Stimulated activated naive CD8-positive, alpha-beta T cell treated with anti-CD3 and anti-CD28 coated beads, Interleukin-15, Interleukin-2, amounts not matched to agents 100 ng/mL and 50 ng/mL, for 24 hours (primary cell): Measurements from ENCODE around the gene DLEC1.

Experiments
- H3K27ac Mint-ChIP-seq: one replicate; pipeline ENCODE4 v1.8.0; 2021; ENCODE audit warnings: mild to moderate bottlenecking, mixed read lengths
- H3K27me3 Mint-ChIP-seq: one replicate; pipeline ENCODE4 v1.8.0; 2021; ENCODE audit warnings: mixed read lengths
- H3K36me3 Mint-ChIP-seq: one replicate; pipeline ENCODE4 v1.8.0; 2021; ENCODE audit warnings: low read depth, mixed read lengths
- H3K4me1 Mint-ChIP-seq: one replicate; pipeline ENCODE4 v1.8.0; 2021; ENCODE audit warnings: low read depth, mixed read lengths
- H3K4me3 Mint-ChIP-seq: one replicate; pipeline ENCODE4 v1.8.0; 2021; ENCODE audit warnings: mild to moderate bottlenecking, mixed read lengths
- H3K9me3 Mint-ChIP-seq: one replicate; pipeline ENCODE4 v1.8.0; 2021; ENCODE audit warnings: mixed read lengths

DLEC1 gene, protein sequence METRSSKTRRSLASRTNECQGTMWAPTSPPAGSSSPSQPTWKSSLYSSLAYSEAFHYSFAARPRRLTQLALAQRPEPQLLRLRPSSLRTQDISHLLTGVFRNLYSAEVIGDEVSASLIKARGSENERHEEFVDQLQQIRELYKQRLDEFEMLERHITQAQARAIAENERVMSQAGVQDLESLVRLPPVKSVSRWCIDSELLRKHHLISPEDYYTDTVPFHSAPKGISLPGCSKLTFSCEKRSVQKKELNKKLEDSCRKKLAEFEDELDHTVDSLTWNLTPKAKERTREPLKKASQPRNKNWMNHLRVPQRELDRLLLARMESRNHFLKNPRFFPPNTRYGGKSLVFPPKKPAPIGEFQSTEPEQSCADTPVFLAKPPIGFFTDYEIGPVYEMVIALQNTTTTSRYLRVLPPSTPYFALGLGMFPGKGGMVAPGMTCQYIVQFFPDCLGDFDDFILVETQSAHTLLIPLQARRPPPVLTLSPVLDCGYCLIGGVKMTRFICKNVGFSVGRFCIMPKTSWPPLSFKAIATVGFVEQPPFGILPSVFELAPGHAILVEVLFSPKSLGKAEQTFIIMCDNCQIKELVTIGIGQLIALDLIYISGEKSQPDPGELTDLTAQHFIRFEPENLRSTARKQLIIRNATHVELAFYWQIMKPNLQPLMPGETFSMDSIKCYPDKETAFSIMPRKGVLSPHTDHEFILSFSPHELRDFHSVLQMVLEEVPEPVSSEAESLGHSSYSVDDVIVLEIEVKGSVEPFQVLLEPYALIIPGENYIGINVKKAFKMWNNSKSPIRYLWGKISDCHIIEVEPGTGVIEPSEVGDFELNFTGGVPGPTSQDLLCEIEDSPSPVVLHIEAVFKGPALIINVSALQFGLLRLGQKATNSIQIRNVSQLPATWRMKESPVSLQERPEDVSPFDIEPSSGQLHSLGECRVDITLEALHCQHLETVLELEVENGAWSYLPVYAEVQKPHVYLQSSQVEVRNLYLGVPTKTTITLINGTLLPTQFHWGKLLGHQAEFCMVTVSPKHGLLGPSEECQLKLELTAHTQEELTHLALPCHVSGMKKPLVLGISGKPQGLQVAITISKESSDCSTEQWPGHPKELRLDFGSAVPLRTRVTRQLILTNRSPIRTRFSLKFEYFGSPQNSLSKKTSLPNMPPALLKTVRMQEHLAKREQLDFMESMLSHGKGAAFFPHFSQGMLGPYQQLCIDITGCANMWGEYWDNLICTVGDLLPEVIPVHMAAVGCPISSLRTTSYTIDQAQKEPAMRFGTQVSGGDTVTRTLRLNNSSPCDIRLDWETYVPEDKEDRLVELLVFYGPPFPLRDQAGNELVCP (N-terminal part only)

DNA sequence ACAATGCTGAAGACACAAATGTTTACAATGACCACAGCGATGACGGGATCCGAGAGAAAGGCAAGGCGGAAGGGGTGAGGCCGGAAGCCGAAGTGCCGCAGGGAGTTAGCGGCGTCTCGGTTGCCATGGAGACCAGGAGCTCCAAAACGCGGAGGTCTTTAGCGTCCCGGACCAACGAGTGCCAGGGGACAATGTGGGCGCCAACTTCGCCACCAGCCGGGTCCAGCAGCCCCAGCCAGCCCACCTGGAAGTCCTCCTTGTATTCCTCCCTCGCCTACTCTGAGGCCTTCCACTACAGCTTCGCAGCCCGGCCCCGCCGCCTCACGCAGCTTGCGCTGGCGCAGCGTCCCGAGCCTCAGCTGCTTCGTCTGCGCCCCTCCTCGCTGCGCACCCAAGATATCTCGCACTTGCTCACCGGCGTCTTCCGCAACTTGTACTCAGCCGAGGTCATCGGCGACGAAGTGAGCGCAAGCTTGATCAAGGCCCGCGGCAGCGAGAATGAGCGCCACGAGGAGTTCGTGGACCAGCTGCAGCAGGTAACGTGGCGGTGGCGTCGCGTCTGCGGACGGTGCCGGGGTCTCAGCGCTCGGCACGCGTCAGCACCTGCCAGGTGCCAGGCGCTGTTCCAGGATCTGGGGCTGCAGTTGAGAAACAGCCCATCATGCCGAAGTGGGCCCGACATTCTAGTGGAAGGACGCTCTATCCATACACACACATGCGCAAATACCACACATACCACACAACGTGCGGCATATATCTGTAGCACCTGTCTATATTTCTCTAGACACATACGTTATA is at the start of gene DLEC1:
Gene DLEC1 (plus strand): TSS at position 108 of the 798 bp plus-strand sequence. CDS start 18 bp downstream, at position 126.
- H3K27ac Mint-ChIP-seq, result peak within 1 kb of the TSS; percentile 80
- H3K36me3 Mint-ChIP-seq, result peaks cover 4% of the 10 kb centered on the region
- H3K27me3 Mint-ChIP-seq, result no peaks in the 10 kb centered on the region
- H3K4me3 Mint-ChIP-seq, result peak within 1 kb of the TSS; percentile 46
- peaks cover 28% of the 10 kb centered on the region for H3K4me1 Mint-ChIP-seq
- peaks cover 8% of the 10 kb centered on the region for H3K9me3 Mint-ChIP-seq

DNA sequence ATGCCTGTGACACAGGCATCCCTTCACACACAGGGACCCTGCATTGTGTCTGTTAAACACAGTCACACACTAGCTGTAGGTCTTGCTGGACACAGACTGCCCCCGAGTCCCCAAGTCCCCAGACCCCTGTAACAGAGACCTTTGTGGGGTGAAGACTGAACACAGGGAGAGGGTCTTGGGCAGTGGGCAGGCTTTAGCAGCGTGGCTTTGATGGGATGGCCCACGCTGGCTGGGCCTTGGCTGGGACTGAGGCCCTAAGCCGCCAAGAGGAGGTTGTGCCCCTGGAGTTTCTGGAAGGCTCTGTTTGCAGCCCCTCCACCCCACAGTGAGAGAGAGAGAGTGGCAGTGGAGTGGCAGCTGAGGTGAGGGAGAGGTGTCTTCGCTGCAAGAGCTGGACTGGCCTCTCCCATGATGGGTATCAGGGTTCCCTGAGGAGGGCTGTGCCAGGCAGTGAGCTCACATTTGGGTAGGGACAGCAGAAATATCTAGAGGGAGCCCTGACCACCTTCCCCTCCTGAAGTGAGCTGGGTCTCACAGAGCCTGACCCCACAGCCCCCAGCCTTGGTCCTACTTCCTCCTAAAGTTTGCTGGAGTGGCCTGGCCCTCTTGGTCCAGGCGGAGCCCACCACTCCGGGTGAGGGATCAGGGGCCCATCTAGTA is 49.1 kb upstream of the DLEC1 start:
- no peaks in the 10 kb centered on the region for H3K36me3 Mint-ChIP-seq
- H3K4me3 Mint-ChIP-seq, result no peak overlapping the region
- H3K9me3 Mint-ChIP-seq, result no peaks in the 10 kb centered on the region
- peaks cover 14% of the 10 kb centered on the region for H3K4me1 Mint-ChIP-seq
- H3K27me3 Mint-ChIP-seq, result no peaks in the 10 kb centered on the region
- H3K27ac Mint-ChIP-seq, result no peak overlapping the region

DNA sequence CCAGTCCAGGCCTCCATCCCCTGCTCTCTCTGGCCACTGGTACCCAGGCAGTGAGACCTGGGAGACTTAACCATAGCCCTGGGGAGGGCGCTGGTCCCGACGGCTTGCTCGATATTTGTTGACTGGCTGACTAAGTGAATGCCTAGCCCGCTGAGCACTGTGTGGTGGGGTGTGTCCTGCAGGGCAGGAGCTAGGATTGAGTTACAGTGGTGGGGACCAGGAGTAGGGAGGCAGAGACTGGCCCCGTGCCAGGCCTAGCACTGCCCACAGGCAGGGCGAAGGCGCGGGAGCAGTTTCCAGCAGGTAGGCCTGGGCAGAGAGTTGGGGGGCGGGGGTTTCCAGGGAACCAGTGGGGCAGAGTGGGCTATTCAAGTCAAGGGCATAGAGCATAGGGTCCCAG is 48.5 kb upstream of the DLEC1 start, which contains the start of gene VILL:
Gene VILL (plus strand): TSS at position 260 of the 400 bp plus-strand sequence. CDS start 2,887 bp downstream, outside the sequence.
- no peaks in the 10 kb centered on the region for H3K27me3 Mint-ChIP-seq
- H3K27ac Mint-ChIP-seq, result no peak within 1 kb of the TSS
- no peak within 1 kb of the TSS for H3K4me3 Mint-ChIP-seq
- no peaks in the 10 kb centered on the region for H3K36me3 Mint-ChIP-seq
- H3K4me1 Mint-ChIP-seq, result peaks cover 20% of the 10 kb centered on the region
- no peaks in the 10 kb centered on the region for H3K9me3 Mint-ChIP-seq

DNA sequence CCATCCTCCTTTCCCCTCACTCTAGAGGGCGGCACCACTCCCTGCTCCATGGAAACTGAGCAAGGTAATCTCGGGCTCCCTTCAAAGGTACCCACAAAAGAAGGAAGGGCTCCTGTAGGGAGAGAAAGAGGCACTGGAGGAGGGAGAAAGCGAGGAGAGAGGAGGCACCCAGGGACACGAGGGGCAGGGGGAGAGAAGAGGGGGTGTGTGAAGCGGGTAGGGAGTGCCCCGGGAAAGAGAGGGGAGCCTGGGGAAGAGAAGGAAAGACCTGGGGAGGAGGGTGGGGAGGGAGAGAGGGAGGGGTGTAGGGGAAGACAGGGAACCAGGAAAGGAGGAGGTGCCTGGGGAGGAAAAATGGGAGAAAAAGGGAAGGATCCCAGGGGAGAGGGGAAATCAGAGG is 47.9 kb upstream of the DLEC1 start:
- Mint-ChIP-seq H3K27me3 (no peaks in the 10 kb centered on the region), H3K4me3 (no peak overlapping the region), H3K36me3 (peaks cover under 1% of the 10 kb centered on the region), H3K4me1 (peaks cover 26% of the 10 kb centered on the region), H3K27ac (no peak overlapping the region), H3K9me3 (no peaks in the 10 kb centered on the region)

DNA sequence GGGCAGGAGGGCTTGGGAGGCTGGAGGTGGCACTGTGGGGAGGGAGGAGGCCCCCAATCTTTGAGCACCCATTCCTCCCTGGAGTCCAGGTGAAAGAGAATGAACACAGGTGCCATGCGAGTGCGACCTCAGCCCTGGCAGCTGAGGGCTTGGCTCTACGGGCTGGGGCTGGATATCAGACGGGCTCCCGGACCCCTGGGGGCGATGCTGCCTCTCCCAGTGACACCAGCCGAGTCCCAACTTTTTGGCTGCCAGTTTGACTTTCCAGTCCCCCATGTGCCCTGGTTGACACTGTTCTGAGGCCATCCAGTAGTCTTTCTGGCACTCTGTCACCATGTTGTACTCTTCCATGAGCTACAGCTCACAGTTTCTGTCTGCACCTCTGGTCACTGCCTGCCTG is 47.2 kb upstream of the DLEC1 start:
- Mint-ChIP-seq H3K36me3 (peaks cover 8% of the 10 kb centered on the region), H3K27me3 (no peaks in the 10 kb centered on the region), H3K9me3 (no peaks in the 10 kb centered on the region), H3K27ac (no peak overlapping the region), H3K4me1 (peaks cover 33% of the 10 kb centered on the region), H3K4me3 (no peak overlapping the region)

DNA sequence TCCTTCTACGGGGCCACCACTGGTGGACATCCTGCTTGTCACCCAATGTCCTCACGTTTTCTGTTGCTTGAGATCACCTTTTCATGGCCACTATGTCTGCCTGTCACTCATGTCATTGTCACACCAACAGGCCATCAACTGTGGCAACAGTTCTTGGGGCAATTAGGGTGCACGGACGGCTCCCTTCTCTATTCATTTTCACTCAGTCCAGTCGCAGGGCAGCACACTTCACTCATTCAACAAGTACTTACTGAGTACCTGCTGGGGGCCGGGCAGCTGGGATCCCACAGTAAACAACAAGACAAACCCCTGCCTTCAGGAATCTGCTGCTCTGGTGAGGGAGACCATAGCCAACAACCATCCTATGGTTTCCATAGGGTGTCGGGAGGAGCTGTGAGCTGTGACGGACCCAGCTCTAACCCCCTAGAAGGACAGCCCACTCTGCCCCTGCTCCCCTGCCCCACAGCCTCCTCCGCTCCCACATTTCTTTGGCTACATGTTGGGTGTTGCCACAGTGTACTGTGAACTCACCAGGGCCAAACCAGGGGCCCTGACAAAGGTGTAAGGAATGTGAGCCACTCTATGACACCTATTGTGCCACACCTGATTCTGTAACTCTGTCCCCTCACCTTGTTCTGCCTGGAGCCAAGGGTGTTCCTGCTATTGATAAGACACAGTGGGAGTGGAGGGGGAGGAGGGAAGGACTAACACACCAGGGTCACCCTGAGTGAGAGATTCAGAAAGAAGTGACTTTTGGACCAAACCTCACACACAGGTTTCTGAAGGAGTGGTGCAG is 46.5 kb upstream of the DLEC1 start:
- Mint-ChIP-seq H3K27me3 (no peaks in the 10 kb centered on the region), H3K9me3 (no peaks in the 10 kb centered on the region), H3K4me3 (peak overlapping the region; percentile 7), H3K4me1 (peaks cover 39% of the 10 kb centered on the region), H3K36me3 (peaks cover 11% of the 10 kb centered on the region), H3K27ac (peak overlapping the region; percentile 46)

DNA sequence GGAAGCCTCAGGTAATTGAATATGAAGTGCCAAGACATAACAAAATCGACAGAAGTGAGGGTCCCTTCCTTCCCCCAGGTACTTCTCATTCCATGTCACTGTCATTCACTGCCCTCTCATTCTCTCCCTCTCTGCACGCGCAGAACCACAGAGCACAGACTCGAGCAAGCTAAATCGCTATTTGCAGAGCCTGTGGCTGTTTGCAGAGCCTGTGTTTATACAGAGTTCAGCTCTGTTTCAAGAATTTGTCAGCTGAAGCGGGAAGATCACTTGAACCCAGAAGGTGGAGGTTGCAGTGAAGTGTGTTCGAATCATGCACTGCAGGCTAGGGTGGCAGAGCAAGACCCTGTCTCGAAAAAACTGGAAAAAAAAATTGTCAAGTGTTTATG is 45.9 kb upstream of the DLEC1 start:
- H3K36me3 Mint-ChIP-seq, result peaks cover 11% of the 10 kb centered on the region
- H3K4me1 Mint-ChIP-seq, result peaks cover 42% of the 10 kb centered on the region
- H3K27me3 Mint-ChIP-seq, result no peaks in the 10 kb centered on the region
- peak overlapping the region; percentile 46 for H3K27ac Mint-ChIP-seq
- H3K4me3 Mint-ChIP-seq, result peak overlapping the region; percentile 89
- no peaks in the 10 kb centered on the region for H3K9me3 Mint-ChIP-seq

- H3K27ac Mint-ChIP-seq, result peak overlapping the region; percentile 91
- H3K9me3 Mint-ChIP-seq, result no peaks in the 10 kb centered on the region
- H3K27me3 Mint-ChIP-seq, result no peaks in the 10 kb centered on the region
- peaks cover 11% of the 10 kb centered on the region for H3K36me3 Mint-ChIP-seq
- H3K4me3 Mint-ChIP-seq, result peak overlapping the region; percentile 89
- H3K4me1 Mint-ChIP-seq, result peaks cover 46% of the 10 kb centered on the region
Observed at GRCh38 chr3:37993460-37993819, 45.6 kb upstream of the DLEC1 start.

DNA sequence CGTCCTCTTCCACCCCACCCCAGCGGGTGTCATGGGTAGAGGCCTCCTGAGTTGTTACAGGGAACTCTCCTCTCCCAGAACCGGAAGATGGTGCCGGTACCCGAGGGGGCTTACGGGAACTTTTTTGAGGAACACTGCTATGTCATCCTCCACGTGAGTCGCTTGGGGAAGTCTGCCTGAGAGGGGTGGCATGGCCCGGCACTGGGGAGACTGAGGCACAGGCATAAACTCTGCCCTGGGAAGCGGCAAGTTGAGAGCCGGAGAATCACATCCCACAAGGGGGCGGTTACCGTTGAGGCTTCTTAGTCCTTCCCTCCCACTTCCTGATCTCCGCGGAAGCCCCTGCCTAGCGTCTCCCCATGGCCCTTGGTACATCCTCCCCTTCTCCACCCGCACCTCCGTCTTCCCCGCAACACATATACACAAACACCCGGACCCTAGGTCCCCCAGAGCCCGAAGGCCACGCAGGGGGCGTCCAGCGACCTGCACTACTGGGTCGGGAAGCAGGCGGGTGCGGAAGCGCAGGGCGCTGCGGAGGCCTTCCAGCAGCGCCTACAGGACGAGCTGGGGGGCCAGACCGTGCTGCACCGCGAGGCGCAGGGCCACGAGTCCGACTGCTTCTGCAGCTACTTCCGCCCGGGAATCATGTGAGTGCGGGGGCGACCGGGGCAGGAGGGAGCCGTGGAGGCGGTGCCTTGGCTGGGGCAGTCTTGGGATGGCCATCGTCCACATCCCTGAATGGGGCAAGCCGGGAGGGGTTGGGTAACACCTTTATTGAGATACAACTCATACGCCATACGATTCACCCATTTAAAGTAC is 45.0 kb upstream of the DLEC1 start:
- H3K9me3 Mint-ChIP-seq, result no peaks in the 10 kb centered on the region
- peaks cover 51% of the 10 kb centered on the region for H3K4me1 Mint-ChIP-seq
- H3K36me3 Mint-ChIP-seq, result peaks cover 11% of the 10 kb centered on the region
- peak overlapping the region; percentile 91 for H3K27ac Mint-ChIP-seq
- no peaks in the 10 kb centered on the region for H3K27me3 Mint-ChIP-seq
- peak overlapping the region; percentile 89 for H3K4me3 Mint-ChIP-seq

DNA sequence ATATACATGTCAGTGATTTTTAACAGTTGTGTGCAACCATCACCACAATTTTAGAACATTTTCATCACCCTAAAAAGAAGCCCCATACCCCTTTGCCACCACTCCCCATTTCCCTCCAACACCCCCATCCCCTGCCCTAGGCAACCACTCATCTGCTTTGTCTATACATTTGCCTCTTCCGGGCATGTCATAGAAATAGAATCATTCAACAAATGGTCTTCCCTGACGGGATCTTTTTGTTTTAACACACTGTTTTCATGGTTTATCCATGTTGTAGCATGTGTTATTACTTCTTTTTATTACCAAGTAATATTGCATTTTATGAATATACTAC is 44.4 kb upstream of the DLEC1 start:
- H3K9me3 Mint-ChIP-seq, result no peaks in the 10 kb centered on the region

DNA sequence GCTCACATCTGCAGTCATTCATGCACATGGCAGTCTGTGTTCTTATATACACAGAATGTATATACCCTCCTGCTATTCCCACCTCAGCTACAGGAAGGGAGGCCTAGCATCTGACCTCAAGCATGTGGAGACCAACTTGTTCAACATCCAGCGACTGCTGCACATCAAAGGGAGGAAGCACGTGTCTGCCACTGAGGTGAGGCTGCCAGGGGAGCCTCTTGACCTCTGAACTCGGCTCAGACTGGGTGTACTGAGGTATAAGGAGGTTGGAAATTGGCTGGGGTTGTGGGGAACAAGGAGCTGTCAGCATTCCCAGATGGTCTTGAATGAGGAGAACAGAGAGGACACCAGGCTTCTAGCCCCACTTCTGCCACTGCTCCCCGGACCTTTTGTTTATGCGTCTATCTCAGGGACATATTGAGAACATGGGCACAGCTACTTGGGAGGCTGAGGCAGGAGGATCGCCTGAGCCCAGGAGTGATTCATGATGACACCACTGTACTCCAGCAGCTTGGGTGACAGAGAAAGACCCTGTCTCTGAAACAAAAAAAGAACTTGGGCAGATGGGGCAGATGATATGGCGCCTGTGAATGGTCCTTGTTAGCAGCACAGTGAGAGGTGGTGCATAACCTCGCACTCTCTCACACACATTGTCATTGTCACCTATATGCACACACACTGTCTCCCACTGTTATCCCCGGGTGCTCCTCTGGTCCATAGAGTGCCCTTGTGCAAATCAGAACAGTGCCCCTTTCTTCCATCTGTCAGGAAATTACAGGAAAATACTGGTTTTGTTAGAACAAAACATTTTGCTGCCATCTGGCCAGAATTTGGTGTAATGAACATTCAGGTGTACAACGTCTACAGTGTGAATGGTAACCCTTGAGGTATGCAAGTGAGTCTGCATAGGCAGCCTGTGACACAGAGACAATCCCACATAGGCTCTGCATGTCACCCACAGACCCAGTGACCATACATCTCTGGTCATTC is 43.1 kb upstream of the DLEC1 start:
- peaks cover 17% of the 10 kb centered on the region for H3K36me3 Mint-ChIP-seq
- no peaks in the 10 kb centered on the region for H3K27me3 Mint-ChIP-seq
- H3K9me3 Mint-ChIP-seq, result no peaks in the 10 kb centered on the region
- H3K27ac Mint-ChIP-seq, result peak overlapping the region; percentile 91
- peak overlapping the region; percentile 89 for H3K4me3 Mint-ChIP-seq
- peaks cover 58% of the 10 kb centered on the region for H3K4me1 Mint-ChIP-seq

More for the DNA sequence above, 44.4 kb upstream of the DLEC1 start:
- peaks cover 14% of the 10 kb centered on the region for H3K36me3 Mint-ChIP-seq
- H3K4me3 Mint-ChIP-seq, result peak overlapping the region; percentile 89
- no peaks in the 10 kb centered on the region for H3K27me3 Mint-ChIP-seq
- peak overlapping the region; percentile 91 for H3K27ac Mint-ChIP-seq
- H3K4me1 Mint-ChIP-seq, result peaks cover 56% of the 10 kb centered on the region
